ENCODE data around the gene NKX2-4. TPM values are rescaled to one million over a fixed set of nuclear protein-coding genes. Genes with fewer than 3 reads are reported as not detected.

NKX2-4 gene
- polyA plus RNA-seq, 1 donor from 2014 or later = not detected

GRCh38 chr20:21432911-21433310 is 35.6 kb upstream of the NKX2-4 start:
- H3K4me2 ChIP-seq (ENCODE audit: low read length) = no peak overlapping the region
- H3K9me3 ChIP-seq (ENCODE audit: low read length) = no peaks in the 10 kb centered on the region
- H3K36me3 ChIP-seq (ENCODE audit: insufficient read depth, low read length) = no peaks in the 10 kb centered on the region
- TF ChIP-seq EP300 (conservative IDR thresholded peaks at IDR 0.05; ENCODE audit: poor library complexity, severe bottlenecking) (no peak), RAD21 (conservative IDR thresholded peaks at IDR 0.05) (no peak), MXI1 (conservative IDR thresholded peaks at IDR 0.05; ENCODE audit: poor library complexity, severe bottlenecking) (no peak), TAF1 (IDR thresholded peaks at IDR 0.05; ENCODE audit: low read depth) (no peak), SMC3 (conservative IDR thresholded peaks at IDR 0.05; ENCODE audit: poor library complexity) (no peak), EZH2 (IDR thresholded peaks at IDR 0.05; ENCODE audit: borderline replicate concordance, insufficient read depth, low read length, poor library complexity, severe bottlenecking) (no peak), REST (IDR thresholded peaks at IDR 0.05; ENCODE audit: borderline replicate concordance) (no peak), POLR2AphosphoS5 (IDR thresholded peaks at IDR 0.05) (no peak)
- no peak overlapping the region for H3K4me3 ChIP-seq (ENCODE audit: low read length)
- no peaks in the 10 kb centered on the region for H3K9me2 ChIP-seq (ENCODE audit: insufficient read depth, low read length)
- H3K27me3 ChIP-seq (ENCODE audit: insufficient read depth, low read depth, low read length) = no peaks in the 10 kb centered on the region
- no peaks in the 10 kb centered on the region for H3F3A ChIP-seq (ENCODE audit: insufficient read depth, low read length, poor library complexity, severe bottlenecking)
- no peak overlapping the region for H3K27ac ChIP-seq (ENCODE audit: low read length)
- H3K79me2 ChIP-seq (replicated peaks; ENCODE audit: insufficient read depth, low read length) = no peaks in the 10 kb centered on the region
- H4K20me1 ChIP-seq (ENCODE audit: insufficient read depth) = no peaks in the 10 kb centered on the region
- H2AFZ ChIP-seq (ENCODE audit: low read depth, low read length) = no peak overlapping the region
- H3K9ac ChIP-seq (ENCODE audit: low read length) = no peak overlapping the region

- H3K4me2 ChIP-seq (ENCODE audit: low read length) = no peak overlapping the region
- TF ChIP-seq EP300 (conservative IDR thresholded peaks at IDR 0.05; ENCODE audit: poor library complexity, severe bottlenecking) (no peak), RAD21 (conservative IDR thresholded peaks at IDR 0.05) (no peak), EZH2 (IDR thresholded peaks at IDR 0.05; ENCODE audit: borderline replicate concordance, insufficient read depth, low read length, poor library complexity, severe bottlenecking) (no peak), SMC3 (conservative IDR thresholded peaks at IDR 0.05; ENCODE audit: poor library complexity) (no peak), POLR2AphosphoS5 (IDR thresholded peaks at IDR 0.05) (no peak), TAF1 (IDR thresholded peaks at IDR 0.05; ENCODE audit: low read depth) (no peak), REST (IDR thresholded peaks at IDR 0.05; ENCODE audit: borderline replicate concordance) (no peak), MXI1 (conservative IDR thresholded peaks at IDR 0.05; ENCODE audit: poor library complexity, severe bottlenecking) (no peak), CTCF (IDR thresholded peaks at IDR 0.05; ENCODE audit: poor library complexity, severe bottlenecking) (no peak)
- no peaks in the 10 kb centered on the region for H3K9me2 ChIP-seq (ENCODE audit: insufficient read depth, low read length)
- no peaks in the 10 kb centered on the region for H3K79me2 ChIP-seq (replicated peaks; ENCODE audit: insufficient read depth, low read length)
- H4K20me1 ChIP-seq (ENCODE audit: insufficient read depth) = no peaks in the 10 kb centered on the region
- H3K27me3 ChIP-seq (ENCODE audit: insufficient read depth, low read depth, low read length) = no peaks in the 10 kb centered on the region
- H3K9ac ChIP-seq (ENCODE audit: low read length) = no peak overlapping the region
- H3K36me3 ChIP-seq (ENCODE audit: insufficient read depth, low read length) = no peaks in the 10 kb centered on the region
- no peak overlapping the region for H3K4me3 ChIP-seq (ENCODE audit: low read length)
- H3K27ac ChIP-seq (ENCODE audit: low read length) = no peak overlapping the region
- H2AFZ ChIP-seq (ENCODE audit: low read depth, low read length) = no peak overlapping the region
- no peaks in the 10 kb centered on the region for H3F3A ChIP-seq (ENCODE audit: insufficient read depth, low read length, poor library complexity, severe bottlenecking)
- H3K9me3 ChIP-seq (ENCODE audit: low read length) = no peaks in the 10 kb centered on the region
These were observed 32.7 kb upstream of the NKX2-4 start for GRCh38 chr20:21430020-21430419.
